Neutrophil (primary cell): Measurements from ENCODE around the gene ISL2.

Experiments
- H3K27ac ChIP-seq: fragments of 200-600 bp; sonication (generic); 2 replicates; pipeline ENCODE4 v1.5.1; 2016; ENCODE audit warnings: mild to moderate bottlenecking, moderate library complexity
- H3K27me3 ChIP-seq: fragments of 200-600 bp; sonication (generic); 2 replicates; pipeline ENCODE4 v1.6.0; 2016; ENCODE audit warnings: mild to moderate bottlenecking
- H3K36me3 ChIP-seq: fragments of 200-600 bp; sonication (generic); 2 replicates; pipeline ENCODE4 v1.5.1; 2017
- H3K4me1 ChIP-seq, 2 experiments: fragments of 200-600 bp in 1 of 2; sonication (generic) in 1 of 2; 1 replicate in 1 of 2; 2 replicates in 1 of 2; pipeline versions ENCODE4 v1.5.1 to v1.6.1; 2013 to 2016; ENCODE audit warnings: low read depth in 1 of 2, low read length in 1 of 2, mild to moderate bottlenecking in 1 of 2, moderate library complexity in 1 of 2; ENCODE audit not compliant: control insufficient read depth in 1 of 2, insufficient read depth in 1 of 2
- H3K4me3 ChIP-seq, 2 experiments: fragments of 200-600 bp in 1 of 2; sonication (generic) in 1 of 2; 1 replicate in 1 of 2; 2 replicates in 1 of 2; pipeline ENCODE4 v1.5.1; 2013 to 2016; ENCODE audit warnings: low read depth in 1 of 2, low read length in 1 of 2, mild to moderate bottlenecking in 1 of 2, moderate library complexity in 1 of 2
- H3K9me3 ChIP-seq: fragments of 200-600 bp; sonication (generic); 2 replicates; pipeline ENCODE4 v1.5.1; 2016
- CTCF ChIP-seq: fragments of 200-600 bp; sonication (generic); IDR thresholded peaks from 2 replicates; pipeline ENCODE4 v1.5.1; 2016; ENCODE audit warnings: antibody characterized with exemption

ISL2 gene

GRCh38 chr15:76328958-76329357 lies 7.6 kb upstream of the ISL2 start:
- peaks cover 94% of the 10 kb centered on the region for H3K27me3 ChIP-seq

GRCh38 chr15:76330080-76330680 lies 6.4 kb upstream of the ISL2 start:
- Histone ChIP-seq H3K27ac (no peak overlapping the region), H3K4me3 (no peak overlapping the region), H3K27me3 (peaks cover 94% of the 10 kb centered on the region), H3K36me3 (no peaks in the 10 kb centered on the region), H3K9me3 (no peaks in the 10 kb centered on the region), H3K4me1 (peaks cover 5 to 6% of the 10 kb centered on the region in 2 experiments)
- TF ChIP-seq CTCF, result no peak

More at GRCh38 chr15:76328958-76329357, 7.6 kb upstream of the ISL2 start:
- no peak overlapping the region for H3K4me3 ChIP-seq
- H3K27ac ChIP-seq, result no peak overlapping the region
- no peaks in the 10 kb centered on the region for H3K4me1 ChIP-seq
- H3K36me3 ChIP-seq, result no peaks in the 10 kb centered on the region
- no peaks in the 10 kb centered on the region for H3K9me3 ChIP-seq
- TF ChIP-seq CTCF, result no peak

- Histone ChIP-seq H3K27ac (no peak overlapping the region), H3K4me1 (peaks cover 29 to 30% of the 10 kb centered on the region in 2 experiments), H3K4me3 (no peak overlapping the region), H3K9me3 (no peaks in the 10 kb centered on the region), H3K36me3 (peaks cover 3% of the 10 kb centered on the region), H3K27me3 (peaks cover 87% of the 10 kb centered on the region)
- TF ChIP-seq CTCF, result no peak
Observed at GRCh38 chr15:76332796-76333195, 3.8 kb upstream of the ISL2 start.

GRCh38 chr15:76333309-76333708 lies 3.3 kb upstream of the ISL2 start:
- Histone ChIP-seq H3K27me3 (peaks cover 87% of the 10 kb centered on the region), H3K9me3 (no peaks in the 10 kb centered on the region), H3K27ac (no peak overlapping the region), H3K4me3 (no peak overlapping the region), H3K36me3 (peaks cover 4% of the 10 kb centered on the region), H3K4me1 (peaks cover 33 to 35% of the 10 kb centered on the region in 2 experiments)
- no peak for TF ChIP-seq CTCF

GRCh38 chr15:76333720-76334437 lies 2.7 kb upstream of the ISL2 start:
- TF ChIP-seq CTCF, result no peak
- no peak overlapping the region for H3K4me3 ChIP-seq
- H3K4me1 ChIP-seq, result peaks cover 39 to 40% of the 10 kb centered on the region in 2 experiments
- H3K27ac ChIP-seq, result no peak overlapping the region
- H3K9me3 ChIP-seq, result no peaks in the 10 kb centered on the region
- H3K27me3 ChIP-seq, result peaks cover 87% of the 10 kb centered on the region
- H3K36me3 ChIP-seq, result peaks cover 4% of the 10 kb centered on the region
